ENCODE data around the gene ABL1.

GRCh38 chr9:130844044-130844451, 9.0 kb downstream of the ABL1 start:
- TF ChIP-seq CTCF (IDR thresholded peaks at IDR 0.05 in 8 of 11, conservative IDR thresholded peaks at IDR 0.05 in 3 of 11) (no peak), POLR2AphosphoS5 (IDR thresholded peaks at IDR 0.05) (no peak), POLR2A (IDR thresholded peaks at IDR 0.05) (no peak)
